GM12878 (cell line): Measurements from ENCODE around the gene PSMB1. TPM values are rescaled to one million over a fixed set of nuclear protein-coding genes. Genes with fewer than 3 reads are reported as not detected.

Source experiments
- ATF3 ChIP-seq: IDR thresholded peaks from 2 replicates; pipeline ENCODE4 v1.6.1; 2011; ENCODE audit warnings: low read depth, mild to moderate bottlenecking, low read length, moderate library complexity, borderline replicate concordance; ENCODE audit errors: extremely low read depth
- CBFB ChIP-seq: IDR thresholded peaks from 2 replicates; pipeline ENCODE4 v1.6.1; 2016; ENCODE audit warnings: antibody characterized with exemption, low read depth
- CEBPZ ChIP-seq: fragments of 150-350 bp; IDR thresholded peaks from 2 replicates; pipeline ENCODE4 v1.6.1; 2016; ENCODE audit warnings: low read depth, low read length
- CHD2 ChIP-seq: IDR thresholded peaks from 2 replicates; pipeline ENCODE4 v1.6.1; 2011; ENCODE audit warnings: low read depth, low read length, improper control_type of control experiment, borderline replicate concordance
- EED ChIP-seq: sonication (generic); IDR thresholded peaks from 2 replicates; pipeline ENCODE4 v1.6.1; 2016; ENCODE audit warnings: antibody characterized with exemption, low read depth
- IRF4 ChIP-seq: IDR thresholded peaks from 2 replicates; pipeline ENCODE4 v1.6.1; 2011; ENCODE audit warnings: low read depth, low read length
- JUNB ChIP-seq: IDR thresholded peaks from 2 replicates; pipeline ENCODE4 v1.6.1; 2016; ENCODE audit warnings: antibody characterized with exemption, mild to moderate bottlenecking
- MYB ChIP-seq: fragments of 150-350 bp; IDR thresholded peaks from 2 replicates; pipeline ENCODE4 v1.6.1; 2014; ENCODE audit warnings: mild to moderate bottlenecking, low read depth, low read length, borderline replicate concordance
- NFXL1 ChIP-seq: fragments of 450-650 bp; IDR thresholded peaks from 2 replicates; pipeline ENCODE4 v1.6.1; 2017; ENCODE audit warnings: antibody characterized with exemption, mild to moderate bottlenecking, borderline replicate concordance
- POLR2AphosphoS5 ChIP-seq: IDR thresholded peaks from 2 replicates; pipeline ENCODE4 v1.6.1; 2011; ENCODE audit warnings: mild to moderate bottlenecking, low read length, inconsistent platforms
- polyA plus RNA-seq, 11 experiments: library from polyadenylated mRNA; depleted of rRNA in 4 of 11; unstranded in 6 of 11; stranded (reverse) in 5 of 11; fragments of >200 nt; fragmentation: Nextera tagmentation in 4 of 11; fragmentation: Illumina TruSeq in 1 of 11; extraction: Ambion mirVana in 4 of 11; extraction: Trizol in 1 of 11; gene quantifications; 1 replicate in 1 of 11; 2 replicates in 10 of 11; pipeline versions ENCODE4 v1.2.1 to v1.2.3, GENCODE V29; 2011 to 2016; ENCODE audit warnings: inconsistent platforms in 2 of 11, missing spikeins in 2 of 11, low read depth in 1 of 11
- total RNA-seq, 4 experiments: library from RNA; depleted of rRNA in 3 of 4; stranded (reverse); fragments of >200 nt in 3 of 4; fragmentation: Illumina TruSeq in 1 of 4; extraction: Trizol in 1 of 4; gene quantifications; 2 replicates each; pipeline versions ENCODE4 v1.2.1 to v1.2.3, GENCODE V29; 2013 to 2021
- TF ChIP-seq, protein P1 (sequence below): fragments of 450-650 bp; IDR thresholded peaks from 2 replicates; pipeline ENCODE4 v1.6.1; 2017; ENCODE audit warnings: mild to moderate bottlenecking, moderate library complexity
- TF ChIP-seq, protein P2 (sequence below): IDR thresholded peaks from 2 replicates; pipeline ENCODE4 v1.6.1; 2011; ENCODE audit warnings: borderline replicate concordance, low read depth, mild to moderate bottlenecking, moderate library complexity, mixed read lengths, low read length; ENCODE audit not compliant: insufficient read depth; ENCODE audit errors: extremely low read length
- TF ChIP-seq, protein P3 (sequence below): fragments of 450-650 bp; IDR thresholded peaks from 2 replicates; pipeline ENCODE4 v1.6.1; 2014; ENCODE audit warnings: mild to moderate bottlenecking

Gene PSMB1
- total and polyA plus RNA-seq, 10 of the 15 experiments (the other 5 are each of a cell fraction or from before 2014, with no cell fraction given): 208 to 1,317 (median 508) TPM

DNA sequence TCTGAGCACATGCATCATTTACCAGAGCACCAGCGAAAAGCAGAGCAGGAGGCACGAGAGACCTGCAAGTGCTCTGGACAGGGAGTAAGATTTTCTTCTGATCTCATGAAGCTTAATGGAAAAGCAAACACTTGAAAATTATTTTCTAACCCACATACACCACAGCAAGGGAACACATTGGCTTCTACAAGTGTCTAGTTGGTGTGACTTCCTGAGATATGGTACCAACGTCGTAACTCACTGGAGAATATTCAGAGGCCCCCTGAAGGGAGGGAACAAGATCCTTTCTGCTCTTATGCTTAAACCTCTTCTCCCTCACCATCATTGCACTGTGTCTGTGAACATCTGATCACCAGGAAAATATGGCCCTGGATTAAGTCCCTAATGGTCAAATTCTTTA, 48.6 kb downstream of the PSMB1 start (continued):
- TF ChIP-seq, protein P1, sequence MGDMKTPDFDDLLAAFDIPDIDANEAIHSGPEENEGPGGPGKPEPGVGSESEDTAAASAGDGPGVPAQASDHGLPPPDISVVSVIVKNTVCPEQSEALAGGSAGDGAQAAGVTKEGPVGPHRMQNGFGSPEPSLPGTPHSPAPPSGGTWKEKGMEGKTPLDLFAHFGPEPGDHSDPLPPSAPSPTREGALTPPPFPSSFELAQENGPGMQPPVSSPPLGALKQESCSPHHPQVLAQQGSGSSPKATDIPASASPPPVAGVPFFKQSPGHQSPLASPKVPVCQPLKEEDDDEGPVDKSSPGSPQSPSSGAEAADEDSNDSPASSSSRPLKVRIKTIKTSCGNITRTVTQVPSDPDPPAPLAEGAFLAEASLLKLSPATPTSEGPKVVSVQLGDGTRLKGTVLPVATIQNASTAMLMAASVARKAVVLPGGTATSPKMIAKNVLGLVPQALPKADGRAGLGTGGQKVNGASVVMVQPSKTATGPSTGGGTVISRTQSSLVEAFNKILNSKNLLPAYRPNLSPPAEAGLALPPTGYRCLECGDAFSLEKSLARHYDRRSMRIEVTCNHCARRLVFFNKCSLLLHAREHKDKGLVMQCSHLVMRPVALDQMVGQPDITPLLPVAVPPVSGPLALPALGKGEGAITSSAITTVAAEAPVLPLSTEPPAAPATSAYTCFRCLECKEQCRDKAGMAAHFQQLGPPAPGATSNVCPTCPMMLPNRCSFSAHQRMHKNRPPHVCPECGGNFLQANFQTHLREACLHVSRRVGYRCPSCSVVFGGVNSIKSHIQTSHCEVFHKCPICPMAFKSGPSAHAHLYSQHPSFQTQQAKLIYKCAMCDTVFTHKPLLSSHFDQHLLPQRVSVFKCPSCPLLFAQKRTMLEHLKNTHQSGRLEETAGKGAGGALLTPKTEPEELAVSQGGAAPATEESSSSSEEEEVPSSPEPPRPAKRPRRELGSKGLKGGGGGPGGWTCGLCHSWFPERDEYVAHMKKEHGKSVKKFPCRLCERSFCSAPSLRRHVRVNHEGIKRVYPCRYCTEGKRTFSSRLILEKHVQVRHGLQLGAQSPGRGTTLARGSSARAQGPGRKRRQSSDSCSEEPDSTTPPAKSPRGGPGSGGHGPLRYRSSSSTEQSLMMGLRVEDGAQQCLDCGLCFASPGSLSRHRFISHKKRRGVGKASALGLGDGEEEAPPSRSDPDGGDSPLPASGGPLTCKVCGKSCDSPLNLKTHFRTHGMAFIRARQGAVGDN: no peak
- TF ChIP-seq ATF3 (no peak), NFXL1 (no peak), EED (no peak), POLR2AphosphoS5 (no peak), JUNB (no peak), IRF4 (no peak), CBFB (no peak), CHD2 (no peak), CEBPZ (no peak), MYB (no peak)
- TF ChIP-seq, protein P2, sequence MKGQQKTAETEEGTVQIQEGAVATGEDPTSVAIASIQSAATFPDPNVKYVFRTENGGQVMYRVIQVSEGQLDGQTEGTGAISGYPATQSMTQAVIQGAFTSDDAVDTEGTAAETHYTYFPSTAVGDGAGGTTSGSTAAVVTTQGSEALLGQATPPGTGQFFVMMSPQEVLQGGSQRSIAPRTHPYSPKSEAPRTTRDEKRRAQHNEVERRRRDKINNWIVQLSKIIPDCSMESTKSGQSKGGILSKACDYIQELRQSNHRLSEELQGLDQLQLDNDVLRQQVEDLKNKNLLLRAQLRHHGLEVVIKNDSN: no peak
- TF ChIP-seq, protein P3, sequence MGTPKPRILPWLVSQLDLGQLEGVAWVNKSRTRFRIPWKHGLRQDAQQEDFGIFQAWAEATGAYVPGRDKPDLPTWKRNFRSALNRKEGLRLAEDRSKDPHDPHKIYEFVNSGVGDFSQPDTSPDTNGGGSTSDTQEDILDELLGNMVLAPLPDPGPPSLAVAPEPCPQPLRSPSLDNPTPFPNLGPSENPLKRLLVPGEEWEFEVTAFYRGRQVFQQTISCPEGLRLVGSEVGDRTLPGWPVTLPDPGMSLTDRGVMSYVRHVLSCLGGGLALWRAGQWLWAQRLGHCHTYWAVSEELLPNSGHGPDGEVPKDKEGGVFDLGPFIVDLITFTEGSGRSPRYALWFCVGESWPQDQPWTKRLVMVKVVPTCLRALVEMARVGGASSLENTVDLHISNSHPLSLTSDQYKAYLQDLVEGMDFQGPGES: no peak
